Fibroblast of mammary gland (primary cell): ENCODE results near the gene SH3GL2.

Experiments used
- DNase-seq: peaks from one replicate; pipeline ENCODE4 v3.0.0-alpha.2; 2010; ENCODE audit warnings: low read depth
- H3K4me3 ChIP-seq: 2 replicates; pipeline ENCODE4 v1.5.1; 2011; ENCODE audit warnings: low read depth, mild to moderate bottlenecking, low read length, moderate library complexity; ENCODE audit not compliant: control insufficient read depth
- TF ChIP-seq, protein P1 (sequence below): conservative IDR thresholded peaks from 2 replicates; pipeline ENCODE4 v1.5.1; 2011; ENCODE audit warnings: low read depth, low read length, inconsistent platforms; ENCODE audit not compliant: control insufficient read depth, insufficient read depth

Gene SH3GL2

DNA sequence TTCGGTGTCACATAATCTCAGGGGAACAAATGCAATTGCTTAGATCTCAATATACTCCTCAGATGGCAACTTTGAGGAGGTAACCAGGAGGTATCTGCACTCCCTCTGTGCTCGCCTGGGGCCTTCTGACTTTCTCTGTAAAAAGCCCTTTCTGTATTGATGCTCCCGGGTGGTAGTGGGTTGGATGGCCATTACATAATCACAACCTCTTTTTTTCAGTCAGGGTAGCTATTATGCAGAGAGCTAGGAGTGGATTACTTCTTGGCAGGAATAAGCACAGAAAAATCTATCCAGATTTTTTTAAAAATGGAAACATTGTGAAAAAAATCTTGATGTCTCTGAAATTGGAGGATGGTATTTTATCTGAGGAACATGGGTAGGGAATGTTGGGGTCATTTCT, 116.6 kb downstream of the SH3GL2 start:
- H3K4me3 ChIP-seq, result no peak overlapping the region
- no peak for DNase-seq
- TF ChIP-seq, protein P1, sequence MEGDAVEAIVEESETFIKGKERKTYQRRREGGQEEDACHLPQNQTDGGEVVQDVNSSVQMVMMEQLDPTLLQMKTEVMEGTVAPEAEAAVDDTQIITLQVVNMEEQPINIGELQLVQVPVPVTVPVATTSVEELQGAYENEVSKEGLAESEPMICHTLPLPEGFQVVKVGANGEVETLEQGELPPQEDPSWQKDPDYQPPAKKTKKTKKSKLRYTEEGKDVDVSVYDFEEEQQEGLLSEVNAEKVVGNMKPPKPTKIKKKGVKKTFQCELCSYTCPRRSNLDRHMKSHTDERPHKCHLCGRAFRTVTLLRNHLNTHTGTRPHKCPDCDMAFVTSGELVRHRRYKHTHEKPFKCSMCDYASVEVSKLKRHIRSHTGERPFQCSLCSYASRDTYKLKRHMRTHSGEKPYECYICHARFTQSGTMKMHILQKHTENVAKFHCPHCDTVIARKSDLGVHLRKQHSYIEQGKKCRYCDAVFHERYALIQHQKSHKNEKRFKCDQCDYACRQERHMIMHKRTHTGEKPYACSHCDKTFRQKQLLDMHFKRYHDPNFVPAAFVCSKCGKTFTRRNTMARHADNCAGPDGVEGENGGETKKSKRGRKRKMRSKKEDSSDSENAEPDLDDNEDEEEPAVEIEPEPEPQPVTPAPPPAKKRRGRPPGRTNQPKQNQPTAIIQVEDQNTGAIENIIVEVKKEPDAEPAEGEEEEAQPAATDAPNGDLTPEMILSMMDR, result no peak

DNA sequence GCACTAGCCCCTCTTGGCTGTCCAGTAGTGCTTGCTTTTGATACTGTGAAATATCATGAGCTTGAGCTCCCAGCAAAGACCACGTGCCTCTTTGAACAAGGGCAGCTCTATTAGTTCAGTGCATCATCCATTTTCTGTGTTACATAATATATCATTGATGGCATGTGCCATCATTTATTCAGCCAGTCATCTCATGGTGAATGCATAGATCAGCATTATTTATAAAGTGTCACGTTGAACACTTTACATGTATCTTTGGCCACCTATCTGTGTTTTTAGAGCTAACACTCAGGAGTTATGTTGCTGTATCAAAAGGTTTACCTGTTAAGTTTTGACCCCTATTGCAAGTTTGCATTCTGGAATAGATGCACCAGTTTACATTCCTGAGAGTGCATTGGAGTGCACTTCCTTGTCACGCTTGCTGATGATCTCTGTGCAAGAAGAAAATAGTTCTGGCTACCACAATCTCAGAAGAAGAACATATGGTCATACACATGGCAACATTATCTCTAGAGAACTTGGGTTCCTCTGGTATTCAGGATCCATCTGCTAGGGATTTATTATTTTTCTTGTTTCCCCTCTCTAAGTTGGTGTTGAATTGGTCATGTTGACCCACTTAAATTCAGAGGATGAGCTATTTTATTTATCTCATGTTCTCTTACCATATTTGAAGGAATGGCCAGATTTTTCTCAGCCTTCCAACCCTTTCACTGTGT, 120.9 kb downstream of the SH3GL2 start:
- no peak for DNase-seq
- TF ChIP-seq, protein P1, result no peak
- no peak overlapping the region for H3K4me3 ChIP-seq

DNA sequence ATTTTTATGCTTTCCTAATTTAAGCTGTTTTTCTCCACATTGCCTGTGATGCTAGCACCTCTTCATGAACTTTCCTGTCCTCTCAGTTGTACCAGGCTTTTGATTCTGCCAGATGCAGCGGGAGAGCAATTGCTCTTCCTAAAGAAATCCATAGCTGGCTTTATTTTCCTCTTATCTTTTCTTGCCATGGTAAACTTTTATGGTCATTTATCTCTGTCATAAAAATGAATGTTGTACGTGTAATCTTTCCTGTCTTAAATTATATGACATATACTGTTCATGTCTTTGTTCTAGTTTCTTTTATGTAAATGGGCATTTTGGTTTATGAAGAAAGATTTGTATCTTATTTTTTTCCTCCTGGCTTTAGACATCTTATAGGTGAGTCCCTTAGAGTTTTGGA, 127.5 kb downstream of the SH3GL2 start:
- no peak for DNase-seq
- no peak overlapping the region for H3K4me3 ChIP-seq
- TF ChIP-seq, protein P1, result no peak

DNA sequence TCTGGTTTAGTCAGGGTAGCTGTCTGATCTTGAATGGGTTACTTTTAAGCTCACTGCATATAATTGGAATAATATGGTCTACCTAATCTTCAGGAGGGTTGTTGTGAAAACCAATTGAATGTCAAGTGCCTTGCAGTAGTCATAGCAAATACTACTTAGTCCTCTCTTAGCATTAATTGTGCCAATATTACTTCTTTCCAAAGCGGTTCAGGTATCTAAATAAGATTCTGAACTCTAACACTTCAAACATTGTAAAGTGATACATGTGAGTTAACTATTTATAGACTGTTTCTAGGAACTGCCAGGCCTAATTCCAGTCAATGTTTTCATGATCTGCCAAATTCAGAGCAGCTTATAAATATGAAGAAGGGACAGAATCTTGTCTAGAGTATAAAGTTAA, 140.2 kb downstream of the SH3GL2 start:
- no peak overlapping the region for H3K4me3 ChIP-seq
- TF ChIP-seq, protein P1, result no peak
- DNase-seq, result no peak

DNA sequence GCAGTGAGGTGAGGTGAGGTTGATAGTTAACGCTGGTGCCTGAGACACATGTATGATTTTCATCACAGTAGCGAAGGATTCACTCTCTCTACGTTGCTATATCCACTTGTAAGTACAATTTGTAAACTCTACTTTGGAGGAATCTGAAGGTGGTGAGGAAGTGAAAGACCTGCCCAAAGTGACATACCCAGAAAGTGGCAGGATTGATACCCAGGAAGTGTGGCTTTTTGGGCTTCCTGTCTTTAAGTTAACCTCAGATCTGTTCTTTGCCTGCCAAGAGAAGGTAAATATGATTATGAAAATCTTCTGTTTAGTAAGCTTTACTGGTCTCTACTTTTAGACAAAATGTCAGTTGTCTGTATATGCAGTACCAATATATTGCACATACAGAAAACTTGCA, 143.1 kb downstream of the SH3GL2 start:
- TF ChIP-seq, protein P1, result no peak
- H3K4me3 ChIP-seq, result no peak overlapping the region
- DNase-seq, result no peak

DNA sequence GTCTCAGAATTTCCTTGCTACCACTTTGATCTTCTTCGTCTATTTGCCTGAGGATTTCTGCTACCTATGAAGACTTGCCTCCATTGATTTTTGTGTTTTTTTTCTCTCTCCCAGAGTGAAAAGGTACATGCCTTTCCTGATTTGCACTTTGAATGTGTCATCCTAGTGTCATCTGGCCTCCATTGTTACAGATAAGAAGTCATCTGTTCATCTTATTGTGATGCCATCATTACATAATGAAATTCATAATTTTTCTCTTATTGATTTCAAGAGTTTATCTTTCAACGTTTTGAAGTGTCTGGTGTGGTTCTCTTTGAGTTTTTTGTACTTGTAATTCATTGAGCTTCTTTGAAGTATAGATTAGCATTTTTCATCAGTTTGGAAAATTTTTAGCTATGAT, 144.8 kb downstream of the SH3GL2 start:
- no peak for DNase-seq
- TF ChIP-seq, protein P1, result no peak

More for the DNA sequence above, 144.8 kb downstream of the SH3GL2 start:
- no peak overlapping the region for H3K4me3 ChIP-seq
